ENCODE results near the gene RESP18.

DNA sequence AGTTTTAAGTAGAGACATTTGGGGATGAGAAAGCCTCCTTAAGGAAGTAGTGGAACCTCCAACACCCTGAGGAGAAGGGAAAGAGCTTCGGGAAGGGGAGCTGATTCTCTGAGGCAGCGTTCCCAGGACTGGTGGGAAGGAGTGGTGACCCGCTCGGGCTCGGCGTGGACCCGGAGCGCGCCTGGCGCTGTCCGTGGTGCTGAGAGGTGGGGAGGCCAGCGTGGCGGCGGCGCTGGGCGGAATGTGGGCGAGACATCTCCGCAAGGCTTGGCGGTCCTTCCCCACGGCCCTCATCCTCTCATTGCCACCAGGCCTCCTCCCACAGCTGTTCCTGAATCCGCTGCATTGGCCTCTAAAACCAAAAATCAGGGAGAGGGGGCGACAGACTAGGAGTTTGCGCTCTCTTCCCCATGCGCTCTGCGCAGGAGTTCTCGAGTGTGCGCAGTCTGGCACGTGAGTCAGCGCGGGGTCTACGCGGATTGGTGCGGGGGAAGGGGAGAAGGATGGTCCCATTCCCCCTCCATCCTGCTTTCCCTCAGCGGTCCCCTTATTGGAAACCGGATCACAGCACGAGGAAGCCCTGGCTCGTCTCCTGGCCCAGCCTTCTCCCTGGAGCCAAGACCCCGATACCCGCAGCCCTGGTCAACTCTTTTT lies 857 bp downstream of the RESP18 start:
- TF ChIP-seq, protein P1, sequence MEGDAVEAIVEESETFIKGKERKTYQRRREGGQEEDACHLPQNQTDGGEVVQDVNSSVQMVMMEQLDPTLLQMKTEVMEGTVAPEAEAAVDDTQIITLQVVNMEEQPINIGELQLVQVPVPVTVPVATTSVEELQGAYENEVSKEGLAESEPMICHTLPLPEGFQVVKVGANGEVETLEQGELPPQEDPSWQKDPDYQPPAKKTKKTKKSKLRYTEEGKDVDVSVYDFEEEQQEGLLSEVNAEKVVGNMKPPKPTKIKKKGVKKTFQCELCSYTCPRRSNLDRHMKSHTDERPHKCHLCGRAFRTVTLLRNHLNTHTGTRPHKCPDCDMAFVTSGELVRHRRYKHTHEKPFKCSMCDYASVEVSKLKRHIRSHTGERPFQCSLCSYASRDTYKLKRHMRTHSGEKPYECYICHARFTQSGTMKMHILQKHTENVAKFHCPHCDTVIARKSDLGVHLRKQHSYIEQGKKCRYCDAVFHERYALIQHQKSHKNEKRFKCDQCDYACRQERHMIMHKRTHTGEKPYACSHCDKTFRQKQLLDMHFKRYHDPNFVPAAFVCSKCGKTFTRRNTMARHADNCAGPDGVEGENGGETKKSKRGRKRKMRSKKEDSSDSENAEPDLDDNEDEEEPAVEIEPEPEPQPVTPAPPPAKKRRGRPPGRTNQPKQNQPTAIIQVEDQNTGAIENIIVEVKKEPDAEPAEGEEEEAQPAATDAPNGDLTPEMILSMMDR (IDR thresholded peaks at IDR 0.05) = no peak
- TF ChIP-seq POLR2A (IDR thresholded peaks at IDR 0.05) = no peak
